ENCODE results near the gene NARF.
"Not testable (repeated sequence)": the region's sequence is repeated elsewhere in the genome, so short reads cannot be mapped to it uniquely, and the experiment has no call there.

Gene NARF

GRCh38 chr17:82539076-82539475 is 80.5 kb downstream of the NARF start:
- not testable (repeated sequence) for DNase-seq (ENCODE audit: low read depth)

All from activated T-cell treated with anti-CD3 and anti-CD28 coated beads for 1 hour (primary cell).